Endothelial cell of umbilical vein (primary cell): ENCODE results near the gene DOLPP1. TPM values are rescaled to one million over a fixed set of nuclear protein-coding genes. Genes with fewer than 3 reads are reported as not detected.

Source experiments
- BruUV-seq: library from RNA; stranded (reverse); fragments of 400-500 nt; replicated peaks from 2 replicates; lab custom pipeline; 2021; lab: Mats Ljungman, UMichigan
- CTCF ChIA-PET: fragments of 300-600, 350-600 bp; sonication (Branson Sonifier 250); formaldehyde crosslinking; loops from one replicate; lab custom pipeline; 2021; ENCODE audit warnings: antibody characterized with exemption, inconsistent platforms; lab: Charles Lee
- POLR2A ChIA-PET: fragments of 300-600, 350-600 bp; sonication (Branson Sonifier 250); formaldehyde crosslinking; loops from one replicate; lab custom pipeline; 2021; ENCODE audit warnings: antibody characterized with exemption, inconsistent platforms; lab: Charles Lee
- DNase-seq: peaks from one replicate; pipeline ENCODE4 v3.0.0-alpha.2; 2011; ENCODE audit warnings: low read depth, low spot score
- FAIRE-seq: peaks from 2 replicates; lab custom pipeline; 2011; peaks lifted over from hg19 to GRCh38; lab: Jason Lieb, UNC
- H2AFZ ChIP-seq: 2 replicates; pipeline ENCODE4 v1.6.0; 2012; ENCODE audit warnings: low read depth, low read length, control low read depth, inconsistent platforms
- H3K27ac ChIP-seq: 2 replicates; pipeline ENCODE4 v1.5.1; 2011; ENCODE audit warnings: low read depth, mild to moderate bottlenecking, control low read depth, low read length, moderate library complexity; ENCODE audit not compliant: insufficient read depth
- H3K27me3 ChIP-seq, 2 experiments: 2 replicates each; pipeline versions ENCODE4 v1.6.0 to v1.6.1; 2011; ENCODE audit warnings: low read length in 2 of 2, mixed read lengths in 1 of 2; ENCODE audit not compliant: control insufficient read depth in 2 of 2, insufficient read depth in 2 of 2
- H3K36me3 ChIP-seq, 2 experiments: 2 replicates in 1 of 2; 3 replicates in 1 of 2; pipeline ENCODE4 v1.5.1; 2011; ENCODE audit warnings: low read length in 2 of 2, mild to moderate bottlenecking in 1 of 2, moderate library complexity in 1 of 2; ENCODE audit not compliant: control insufficient read depth in 2 of 2, insufficient read depth in 2 of 2; ENCODE audit errors: extremely low read depth in 1 of 2
- H3K4me1 ChIP-seq: 3 replicates; pipeline ENCODE4 v1.5.1; 2011; ENCODE audit warnings: mild to moderate bottlenecking, low read length; ENCODE audit not compliant: control insufficient read depth, insufficient read depth; ENCODE audit errors: extremely low read depth
- H3K4me2 ChIP-seq: 2 replicates; pipeline ENCODE4 v1.6.1; 2011; ENCODE audit warnings: low read length, control low read depth, mixed read lengths; ENCODE audit not compliant: insufficient read depth
- H3K4me3 ChIP-seq, 3 experiments: fragments of 200-600 bp in 1 of 3; sonication (generic), shearing (Covaris generic) in 1 of 3; replicated peaks in 1 of 3; 2 replicates each; pipeline ENCODE4 v1.5.1; 2011 to 2016; ENCODE audit warnings: control low read depth in 3 of 3, low read length in 3 of 3, mild to moderate bottlenecking in 2 of 3, inconsistent platforms in 1 of 3, low read depth in 1 of 3, moderate library complexity in 1 of 3; ENCODE audit not compliant: insufficient read depth in 1 of 3
- H3K79me2 ChIP-seq: 2 replicates; pipeline ENCODE4 v1.6.0; 2012; ENCODE audit warnings: low read length, inconsistent platforms; ENCODE audit not compliant: control insufficient read depth, insufficient read depth
- H3K9ac ChIP-seq: replicated peaks from 2 replicates; pipeline ENCODE3; 2011; ENCODE audit warnings: low read length, control low read depth; ENCODE audit not compliant: insufficient read depth; ENCODE audit errors: extremely low read depth
- H3K9me1 ChIP-seq: replicated peaks from 3 replicates; pipeline ENCODE4 v1.6.0; 2011; ENCODE audit warnings: mild to moderate bottlenecking, low read length; ENCODE audit not compliant: control insufficient read depth, insufficient read depth; ENCODE audit errors: extremely low read depth
- H3K9me3 ChIP-seq: replicated peaks from 2 replicates; pipeline ENCODE4 v1.5.1; 2012; ENCODE audit warnings: low read length, inconsistent platforms; ENCODE audit not compliant: control insufficient read depth, insufficient read depth
- H4K20me1 ChIP-seq: replicated peaks from 2 replicates; pipeline ENCODE3; 2011; ENCODE audit warnings: mild to moderate bottlenecking, low read length; ENCODE audit not compliant: control insufficient read depth, insufficient read depth; ENCODE audit errors: extremely low read depth
- CTCF ChIP-seq, 2 donors: IDR thresholded peaks; 1 replicate in 1 of 2; 2 replicates in 1 of 2; pipeline ENCODE4 v1.5.1; 2011; ENCODE audit warnings: low read length in 2 of 2, mild to moderate bottlenecking in 2 of 2, moderate library complexity in 2 of 2, control low read depth in 1 of 2, inconsistent platforms in 1 of 2, low read depth in 1 of 2; ENCODE audit not compliant: insufficient read depth in 1 of 2; ENCODE audit errors: extremely low read depth in 1 of 2
- EZH2 ChIP-seq: IDR thresholded peaks from 2 replicates; pipeline ENCODE4 v1.6.1; 2012; ENCODE audit warnings: borderline replicate concordance, low read depth, mild to moderate bottlenecking, moderate library complexity, low read length, inconsistent platforms; ENCODE audit not compliant: severe bottlenecking
- FOS ChIP-seq: IDR thresholded peaks from 2 replicates; pipeline ENCODE4 v1.6.1; 2011; ENCODE audit warnings: mild to moderate bottlenecking, low read length, moderate library complexity, borderline replicate concordance; ENCODE audit not compliant: insufficient read depth
- GATA2 ChIP-seq: IDR thresholded peaks from 2 replicates; pipeline ENCODE4 v1.7.0; 2011; ENCODE audit warnings: low read depth, mild to moderate bottlenecking, moderate library complexity, mixed read lengths, low read length; ENCODE audit not compliant: insufficient read length, insufficient read depth
- JUN ChIP-seq: IDR thresholded peaks from 2 replicates; pipeline ENCODE4 v1.6.1; 2011; ENCODE audit warnings: borderline replicate concordance, low read depth; ENCODE audit not compliant: insufficient read length, insufficient read depth
- MAX ChIP-seq: IDR thresholded peaks from 2 replicates; pipeline ENCODE4 v1.6.1; 2011; ENCODE audit not compliant: insufficient read depth, insufficient read length
- MYC ChIP-seq: IDR thresholded peaks from one replicate; pipeline ENCODE4 v1.6.1; 2011; ENCODE audit warnings: mild to moderate bottlenecking, low read depth, low read length
- POLR2A ChIP-seq: IDR thresholded peaks from 2 replicates; pipeline ENCODE4 v1.6.1; 2012; ENCODE audit warnings: low read depth, mild to moderate bottlenecking, control low read depth, low read length
- POLR2AphosphoS5 ChIP-seq: IDR thresholded peaks from 2 replicates; pipeline ENCODE4 v1.6.1; 2012; ENCODE audit warnings: low read depth, mild to moderate bottlenecking, control low read depth, low read length, moderate library complexity; ENCODE audit not compliant: insufficient read depth
- dilution Hi-C: fragments of 300-500 bp; cut with MboI; formaldehyde crosslinking; loops from one replicate; pipeline ENCODE4 v1.15.0; 2019; ENCODE audit warnings: low sequenced_read_pairs; ENCODE audit not compliant: extremely low pct_ligation_motif_present
- intact Hi-C: fragments of 100-400 bp; cut with micrococcal nuclease; formaldehyde crosslinking; loops from one replicate; pipeline ENCODE4 v1.10.0; 2022
- polyA plus RNA-seq, 4 experiments: library from polyadenylated mRNA; depleted of rRNA in 3 of 4; stranded (reverse) in 3 of 4; unstranded in 1 of 4; fragments of >200 nt; gene quantifications; 2 replicates each; pipeline versions ENCODE4 v1.2.1 to v1.2.3, GENCODE V29; 2011 to 2012; ENCODE audit warnings: missing spikeins in 1 of 4
- total RNA-seq: library from RNA; stranded (reverse); gene quantifications from 2 replicates; pipeline ENCODE4 v1.2.3, GENCODE V29; 2021

The DOLPP1 gene
- total and polyA plus RNA-seq, 2 donors (not counting 3 experiments of a cell fraction or from before 2014, with no cell fraction given) = 17.7 to 28.3 TPM

- dilution Hi-C loops = no loop called here
- no peak overlapping the region for H3K27ac ChIP-seq
- no peaks in the 10 kb centered on the region for H4K20me1 ChIP-seq
- H3K9me3 ChIP-seq = no peaks in the 10 kb centered on the region
- FAIRE-seq = no peak
- H3K4me1 ChIP-seq = no peaks in the 10 kb centered on the region
- no peak overlapping the region for H2AFZ ChIP-seq
- peaks cover 0 to 2% of the 10 kb centered on the region in 2 experiments for H3K36me3 ChIP-seq
- no peaks in the 10 kb centered on the region for H3K27me3 ChIP-seq
- H3K4me2 ChIP-seq = no peak overlapping the region
- H3K9me1 ChIP-seq = no peaks in the 10 kb centered on the region
- no peaks in the 10 kb centered on the region for H3K79me2 ChIP-seq
- CTCF ChIA-PET = interaction anchor here (0.6 kb wide), 1 partner anchor 382 kb away, joined by 3 read pairs; no protein-coding TSS in a partner anchor
- POLR2A ChIA-PET = interaction anchor here (0.6 kb wide), 1 partner anchor 70 kb away, joined by 5 read pairs; the partner anchor contains the start of gene SH3GLB2
- no peak overlapping the region for H3K9ac ChIP-seq
- intact Hi-C loops = no loop called here
- BruUV-seq = no TSS peak
- H3K4me3 ChIP-seq = no peak overlapping the region
- no peak for DNase-seq
- no peak for TF ChIP-seq JUN
- TF ChIP-seq MAX = no peak
- TF ChIP-seq POLR2AphosphoS5 = no peak
- no peak for TF ChIP-seq GATA2
- no peak for TF ChIP-seq FOS
- TF ChIP-seq POLR2A = no peak
- TF ChIP-seq CTCF (IDR thresholded peaks at IDR 0.05; ENCODE audit: extremely low read depth in 1 of 2, insufficient read depth in 1 of 2, low read depth in 1 of 2, low read length in 2 of 2) = no peak
- TF ChIP-seq EZH2 = no peak
- TF ChIP-seq MYC = no peak
Observed at GRCh38 chr9:129098328-129098727, 17.4 kb downstream of the DOLPP1 start.
